ENCODE results near the gene PTPN12.
"Not testable (repeated sequence)": the region's sequence is repeated elsewhere in the genome, so short reads cannot be mapped to it uniquely, and the experiment has no call there.

The PTPN12 gene

DNA sequence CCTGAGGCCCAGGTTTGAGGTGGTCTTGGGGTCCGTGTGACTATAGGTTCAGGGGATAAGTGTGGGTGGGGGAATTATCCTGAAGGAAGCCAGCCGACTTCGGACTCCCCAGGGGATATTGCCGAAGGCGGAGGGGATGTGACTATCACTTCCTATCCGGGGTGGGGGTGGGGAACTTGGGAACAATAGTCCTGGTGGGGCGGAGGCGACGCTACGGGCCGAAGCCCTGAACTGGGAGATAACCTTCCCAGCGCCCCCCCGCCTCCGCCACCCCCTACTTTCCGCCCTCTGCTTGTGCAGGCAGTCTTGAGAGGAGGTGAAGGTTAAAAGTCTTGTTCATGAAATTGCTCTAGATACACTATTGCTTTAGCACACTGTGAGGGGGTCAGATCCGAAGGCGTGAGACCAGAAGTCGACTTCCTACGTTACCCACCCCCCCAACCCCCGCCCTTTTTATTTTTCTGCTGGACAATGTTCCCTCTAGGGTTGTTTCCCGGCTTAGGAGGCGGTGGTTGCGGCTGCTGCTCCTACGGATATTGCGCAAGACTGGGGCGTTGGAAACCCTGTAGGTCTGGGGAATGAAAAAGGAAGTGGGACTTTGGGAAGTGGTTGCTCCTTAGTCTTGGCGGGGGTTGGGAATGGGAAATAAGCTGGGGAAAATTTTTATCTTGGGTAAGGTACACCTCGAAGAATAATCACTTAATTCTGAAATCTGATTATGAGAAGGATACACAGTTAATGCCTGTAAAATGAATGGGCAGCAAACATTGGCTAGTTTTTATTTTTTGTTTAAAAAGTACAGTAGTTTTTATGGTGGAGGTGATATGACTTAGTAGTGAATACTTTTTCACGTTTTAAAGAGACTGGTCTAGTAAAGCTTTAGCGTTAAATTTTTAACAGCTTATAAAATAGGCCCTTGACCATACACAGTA lies 1.5 kb downstream of the PTPN12 start:
- DNase-seq: peak; percentile 68

DNA sequence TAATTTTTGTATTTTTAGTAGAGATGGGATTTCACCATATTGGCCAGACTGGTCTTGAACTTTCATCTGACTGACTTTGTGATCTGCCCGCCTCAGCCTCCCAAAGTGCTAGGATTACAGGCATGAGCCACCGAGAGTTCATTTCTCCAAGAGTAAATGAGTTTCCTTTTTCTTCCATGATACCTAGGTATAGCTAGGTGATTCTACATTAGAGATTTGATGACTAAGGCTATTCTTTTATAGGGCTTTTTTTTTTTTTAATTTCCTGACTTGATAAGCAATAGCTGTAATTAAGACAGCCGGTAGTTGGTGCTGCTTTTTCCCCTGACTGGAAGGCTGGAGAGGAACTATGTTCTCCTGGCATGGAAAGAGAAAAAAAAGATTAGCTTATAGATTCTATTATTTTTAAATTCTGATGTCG lies 3.3 kb downstream of the PTPN12 start:
- no peak for DNase-seq

DNA sequence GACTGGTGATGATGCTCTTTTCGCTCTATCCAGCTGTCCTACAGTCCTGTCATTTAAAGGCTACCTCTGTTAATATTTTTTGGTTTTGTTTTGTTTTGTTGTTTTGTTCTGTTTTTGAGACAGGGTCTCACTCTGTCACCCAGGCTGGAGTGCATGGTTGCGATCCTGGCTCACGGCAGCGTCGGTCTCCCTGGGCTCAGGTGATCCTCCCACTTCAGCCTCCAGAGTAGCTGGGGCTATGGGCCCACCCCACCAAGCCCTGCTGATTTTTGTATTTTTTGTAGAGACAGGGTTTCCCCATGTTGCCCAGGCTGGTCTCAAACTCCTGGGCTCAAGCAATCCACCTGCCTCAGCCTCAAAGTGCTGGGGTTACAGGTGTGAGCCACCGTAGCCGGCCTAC lies 3.9 kb downstream of the PTPN12 start:
- not testable (repeated sequence) for DNase-seq

DNA sequence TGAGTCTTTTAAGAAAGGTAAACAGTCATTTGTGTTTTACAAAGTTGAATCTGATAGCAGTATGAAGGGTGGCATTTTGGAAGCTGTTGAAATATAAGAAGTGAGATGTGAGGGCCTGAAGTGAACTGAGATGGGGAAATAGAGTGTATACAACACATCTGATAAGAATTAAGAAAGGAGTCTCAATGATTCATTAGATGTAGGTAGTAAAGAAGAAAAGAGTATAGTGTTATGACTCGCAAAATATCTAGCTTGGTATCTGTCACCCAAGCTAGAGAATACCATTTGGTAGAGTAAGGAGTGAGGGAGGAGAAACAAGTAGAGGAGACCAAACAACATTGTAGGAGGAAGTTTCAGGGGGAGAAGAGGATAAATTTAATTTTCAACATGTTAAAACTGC lies 5.3 kb downstream of the PTPN12 start:
- no peak for DNase-seq

DNA sequence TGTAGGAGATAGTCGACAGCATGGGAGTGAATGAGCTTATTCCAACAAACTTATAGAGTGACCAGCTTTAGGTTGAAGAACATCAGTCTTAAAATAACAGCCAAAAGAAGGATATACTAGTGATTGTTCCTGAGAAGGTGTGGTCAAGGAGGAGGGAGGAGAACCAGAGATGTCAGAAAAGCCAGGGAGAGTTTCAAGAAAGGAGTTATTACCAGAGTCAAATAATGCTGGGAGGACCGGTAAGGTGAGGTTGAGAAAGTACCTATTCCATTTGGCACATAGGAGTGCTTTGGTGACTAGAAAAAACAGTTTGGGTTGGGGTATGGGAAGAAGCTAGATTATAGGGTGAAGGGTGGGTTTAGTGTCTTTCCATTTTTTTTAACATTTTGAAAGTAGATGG lies 5.8 kb downstream of the PTPN12 start:
- DNase-seq: no peak

DNA sequence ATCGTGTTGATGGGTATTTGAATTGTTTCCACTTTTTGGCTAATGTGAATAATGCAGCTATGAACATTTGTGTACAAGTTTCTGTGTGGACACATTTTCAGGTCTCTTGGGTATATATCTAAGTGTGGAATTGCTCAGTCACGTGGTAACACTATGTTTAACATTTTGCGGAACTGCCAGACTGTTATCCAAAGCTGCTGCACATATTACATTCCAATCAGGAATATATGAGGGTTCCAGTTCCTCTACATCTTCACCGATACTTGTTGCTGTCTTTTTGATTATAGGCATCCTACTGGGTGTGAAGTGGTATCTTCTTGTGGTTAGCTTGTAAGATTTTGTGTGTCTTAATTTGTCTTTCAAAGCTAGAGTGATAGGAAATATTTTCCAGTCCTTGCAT lies 6.8 kb downstream of the PTPN12 start:
- no peak for DNase-seq

DNA sequence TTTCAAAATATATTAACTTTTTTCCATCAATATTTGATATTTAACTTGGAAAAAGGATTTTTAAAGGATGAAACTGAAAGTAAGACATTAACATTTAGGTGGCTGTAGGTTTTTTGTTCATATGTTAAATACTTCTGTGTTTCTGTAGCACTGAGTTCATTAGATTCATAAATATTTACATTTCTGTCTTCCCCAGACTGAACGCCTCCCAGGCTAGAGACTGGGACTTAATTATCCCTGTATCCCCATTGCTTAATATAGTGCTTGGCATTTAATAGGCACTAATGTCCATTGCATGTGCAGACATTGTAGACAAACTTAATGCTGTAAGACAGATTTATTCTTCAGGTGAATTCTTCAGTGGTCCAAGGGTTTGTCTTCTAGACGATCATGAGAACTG lies 7.4 kb downstream of the PTPN12 start:
- no peak for DNase-seq

DNA sequence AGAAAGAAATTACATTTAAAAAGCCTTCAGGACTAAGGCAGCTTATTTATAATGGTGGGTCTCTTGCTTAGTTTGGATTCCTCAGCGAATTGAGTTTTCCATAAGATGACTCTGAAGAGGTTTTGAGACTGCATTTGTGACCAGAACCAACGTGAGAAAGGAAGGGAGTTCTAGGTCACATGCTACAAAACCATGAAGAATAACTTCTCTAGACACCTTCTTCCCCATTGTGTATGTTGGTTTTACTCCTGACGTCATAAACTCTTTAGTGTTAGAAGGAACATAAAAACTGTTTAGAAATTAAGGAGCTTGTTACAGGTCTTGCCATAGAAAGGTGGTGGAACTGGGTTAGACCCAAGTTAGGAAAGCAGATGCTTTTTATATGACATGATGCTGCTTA lies 11.1 kb downstream of the PTPN12 start:
- no peak for DNase-seq

DNA sequence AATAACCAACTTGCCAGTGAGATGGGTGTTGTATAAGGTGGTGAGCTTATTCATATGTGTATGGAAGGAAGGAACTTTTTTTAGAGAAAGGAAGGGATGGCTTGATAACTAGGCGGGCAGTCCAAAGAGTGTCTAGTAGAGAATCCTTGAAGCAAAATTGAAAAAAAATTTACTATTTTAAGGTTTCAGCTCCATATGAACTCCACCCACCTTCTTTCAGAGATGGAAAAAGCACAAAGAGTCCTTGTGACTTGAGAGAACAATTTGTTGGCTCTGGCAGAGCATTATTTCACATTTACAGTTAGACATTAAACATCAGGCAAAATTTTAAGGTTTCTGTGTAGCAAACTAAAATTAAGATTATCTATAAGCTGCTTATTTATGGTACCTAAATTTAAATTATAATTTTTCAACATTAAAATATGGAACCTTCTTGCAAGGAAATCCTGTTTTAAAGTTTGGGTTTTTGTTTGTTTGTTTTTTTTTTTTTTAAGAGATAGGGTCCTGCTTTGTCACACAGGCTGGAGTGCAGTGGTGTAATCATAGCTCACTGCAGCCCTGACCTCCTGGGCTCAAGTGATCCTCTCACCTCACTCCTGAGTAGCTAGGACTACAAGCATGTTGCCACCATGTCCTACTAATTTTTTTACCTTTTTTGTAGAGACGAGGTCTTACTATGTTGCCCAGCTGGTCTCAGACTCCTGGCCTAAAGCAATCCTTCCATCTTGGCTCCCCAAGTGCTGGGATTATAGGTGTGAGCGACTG lies 12.2 kb downstream of the PTPN12 start:
- DNase-seq: no peak

DNA sequence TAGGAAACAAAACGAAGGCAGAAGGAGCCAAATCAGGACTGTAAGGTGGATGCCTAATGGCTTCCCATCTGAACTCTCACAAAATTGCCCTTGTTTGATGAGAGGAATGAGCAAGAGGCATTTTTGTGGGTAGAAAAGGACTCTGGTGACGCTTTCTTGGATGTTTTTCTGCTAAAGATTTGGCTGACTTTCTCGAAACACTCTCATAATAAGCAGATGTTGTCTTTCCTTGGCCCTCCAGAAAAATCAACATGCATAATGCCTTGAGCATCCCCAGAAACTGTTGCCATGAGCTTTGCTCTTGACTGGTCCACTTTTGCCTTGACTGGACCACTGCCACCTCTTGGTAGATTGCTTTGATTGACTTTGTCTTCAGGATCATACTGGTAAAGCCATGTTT lies 13.5 kb downstream of the PTPN12 start:
- DNase-seq: no peak

DNA sequence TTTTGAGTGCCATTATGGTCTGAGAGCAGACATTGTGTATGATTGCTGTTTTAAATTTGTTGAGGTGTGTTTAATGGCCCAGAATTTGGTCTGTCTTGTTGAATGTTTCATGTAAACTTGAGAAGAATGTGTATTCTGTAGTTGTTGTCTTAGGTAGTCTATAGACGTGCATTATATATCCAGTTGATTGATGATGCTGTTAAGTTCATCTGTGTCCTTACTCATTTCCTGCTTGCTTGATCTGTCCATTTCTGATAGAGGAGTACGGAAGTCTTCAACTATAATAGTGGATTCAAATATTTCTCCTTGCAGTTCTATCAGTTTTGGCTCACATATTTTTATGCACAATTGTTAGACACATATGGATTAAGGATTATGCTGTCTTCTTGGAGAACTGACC lies 16.0 kb downstream of the PTPN12 start:
- DNase-seq: no peak

DNA sequence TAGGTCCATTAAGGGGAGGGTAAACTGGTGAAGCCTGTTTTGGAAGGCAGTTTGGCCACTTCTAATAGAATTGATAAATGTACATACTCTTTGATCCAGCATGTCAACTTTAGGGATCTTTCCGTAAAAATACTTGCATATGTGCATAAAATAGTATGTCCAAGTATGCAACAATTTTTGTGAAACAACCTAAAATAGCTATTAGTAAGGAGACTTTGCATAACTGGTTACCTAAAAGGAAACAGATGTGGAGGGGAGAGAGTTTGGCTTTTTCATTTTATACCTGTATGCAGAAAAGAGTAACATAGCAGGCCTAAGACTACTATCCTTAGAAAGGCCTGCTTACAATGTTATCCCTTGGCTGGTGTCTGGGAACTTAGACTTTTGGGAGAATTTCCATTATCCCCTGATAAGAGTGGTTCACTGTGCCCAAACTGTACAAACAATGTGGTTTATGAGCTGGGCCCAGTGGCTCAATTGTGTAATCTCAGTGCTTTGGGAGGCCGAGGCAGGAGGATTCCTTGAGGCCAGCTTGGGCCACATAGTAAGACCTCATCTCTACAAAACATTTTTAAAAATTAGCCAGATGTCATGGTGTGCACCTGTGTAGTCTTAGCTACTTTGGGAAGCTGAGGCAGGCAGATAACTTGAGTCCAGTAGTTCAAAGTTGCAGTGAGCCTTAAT lies 21.3 kb downstream of the PTPN12 start:
- no peak for DNase-seq

DNA sequence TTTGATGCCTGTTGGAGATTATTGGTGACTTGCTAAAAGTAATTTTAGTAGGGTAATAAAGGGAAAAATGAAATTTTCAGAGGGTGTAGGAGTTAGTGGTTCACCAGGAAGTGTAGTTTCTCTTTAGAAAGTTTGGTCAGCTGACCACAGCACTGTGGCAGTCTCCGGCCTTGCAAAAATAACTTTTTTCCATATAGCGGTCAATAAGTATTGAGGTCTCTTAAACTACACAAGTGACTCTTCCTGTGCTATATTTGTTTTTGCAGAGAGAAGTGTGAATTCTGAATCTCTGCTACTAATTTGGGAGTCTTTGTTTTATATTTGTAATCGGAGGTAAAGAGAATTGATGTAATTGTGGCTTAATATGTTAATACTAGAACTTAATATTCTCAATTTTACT lies 24.3 kb downstream of the PTPN12 start:
- no peak for DNase-seq

DNA sequence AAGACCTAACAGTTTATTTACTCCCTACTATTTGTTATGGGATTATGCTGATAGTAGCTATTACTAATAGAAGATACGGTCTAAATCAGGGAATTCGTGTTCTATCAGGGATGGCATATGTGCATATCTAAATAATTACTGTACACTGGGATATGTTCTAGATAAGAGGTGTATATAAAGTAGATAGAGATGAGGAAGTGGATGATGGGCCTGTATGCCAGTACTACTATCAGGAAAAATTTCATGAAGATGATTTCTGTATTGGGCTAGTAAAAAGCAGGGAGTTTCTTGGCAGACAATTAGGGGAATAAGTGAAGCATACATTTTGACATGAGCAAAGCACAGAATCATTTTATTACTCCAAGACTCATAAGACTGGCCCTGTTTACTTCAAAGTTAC lies 26.2 kb downstream of the PTPN12 start:
- DNase-seq: no peak

DNA sequence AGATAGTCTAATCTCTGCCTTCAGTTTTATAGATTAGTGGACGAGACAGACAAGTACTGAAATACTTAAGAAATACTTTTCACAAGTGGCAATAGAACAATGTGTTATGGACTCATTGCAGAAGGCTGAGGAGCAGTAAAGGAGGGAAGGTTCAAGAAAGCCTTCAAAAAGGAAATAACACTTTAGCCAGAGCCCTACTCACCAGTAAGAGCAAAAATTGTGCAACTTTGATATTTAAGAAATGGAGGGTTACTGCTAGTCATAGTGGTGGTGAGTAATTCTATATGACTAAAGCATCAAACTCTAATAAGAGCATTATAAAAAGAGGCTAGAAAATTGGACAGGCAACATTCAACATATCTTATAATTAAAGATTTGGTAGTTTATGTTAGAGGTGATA lies 28.8 kb downstream of the PTPN12 start:
- DNase-seq: peak; percentile 36

DNA sequence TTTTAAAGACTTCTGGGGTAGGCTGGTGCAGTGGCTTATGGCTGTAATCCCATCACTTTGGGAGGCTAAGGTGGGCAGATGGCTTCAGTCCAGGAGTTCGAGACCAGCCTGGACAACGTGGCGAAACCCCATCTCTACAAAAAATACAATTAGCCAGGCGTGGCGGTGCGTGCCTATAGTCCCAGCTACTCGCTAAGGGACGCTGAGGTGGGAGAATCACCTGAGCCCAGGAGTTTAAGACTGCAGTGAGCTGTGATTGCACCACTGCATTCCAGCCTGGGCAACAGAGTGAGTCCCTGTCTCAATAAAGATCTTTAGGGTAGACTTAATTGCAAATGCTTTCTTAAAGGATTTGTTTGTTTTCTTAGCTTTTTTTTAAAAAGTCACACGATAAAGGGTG lies 29.3 kb downstream of the PTPN12 start:
- no peak for DNase-seq

DNA sequence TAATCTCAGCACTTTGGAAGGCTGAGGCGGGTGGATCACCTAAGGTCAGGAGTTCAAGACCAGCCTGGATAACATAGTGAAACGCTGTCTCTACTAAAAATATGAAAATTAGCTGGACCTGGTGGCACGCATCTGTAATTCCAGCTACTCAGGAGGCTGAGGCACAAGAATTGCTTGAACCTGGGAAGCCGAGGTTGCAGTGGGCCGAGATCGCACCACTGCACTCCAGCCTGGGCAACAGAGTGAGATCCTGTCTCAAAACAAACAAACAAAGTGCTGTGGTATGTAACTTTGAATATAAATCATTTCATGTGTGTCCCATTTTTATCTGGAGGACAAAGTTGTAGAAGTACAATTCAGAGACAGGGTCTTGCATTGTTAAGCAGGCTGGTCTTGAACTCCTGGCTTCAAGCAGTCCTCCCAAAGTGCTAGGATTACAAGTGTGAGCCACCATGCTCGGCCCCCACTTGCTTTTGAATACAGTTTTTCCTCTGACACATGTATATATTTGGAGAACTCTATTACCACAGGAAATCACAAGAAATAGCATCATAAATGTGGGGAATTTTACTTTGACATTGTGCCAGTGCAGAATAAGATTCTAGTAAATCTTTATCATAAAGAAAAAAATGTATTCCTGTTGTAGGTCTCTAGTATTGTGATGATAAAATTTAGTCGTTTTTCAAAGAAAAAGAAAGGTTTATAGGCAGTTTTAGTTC lies 32.6 kb downstream of the PTPN12 start:
- no peak for DNase-seq

DNA sequence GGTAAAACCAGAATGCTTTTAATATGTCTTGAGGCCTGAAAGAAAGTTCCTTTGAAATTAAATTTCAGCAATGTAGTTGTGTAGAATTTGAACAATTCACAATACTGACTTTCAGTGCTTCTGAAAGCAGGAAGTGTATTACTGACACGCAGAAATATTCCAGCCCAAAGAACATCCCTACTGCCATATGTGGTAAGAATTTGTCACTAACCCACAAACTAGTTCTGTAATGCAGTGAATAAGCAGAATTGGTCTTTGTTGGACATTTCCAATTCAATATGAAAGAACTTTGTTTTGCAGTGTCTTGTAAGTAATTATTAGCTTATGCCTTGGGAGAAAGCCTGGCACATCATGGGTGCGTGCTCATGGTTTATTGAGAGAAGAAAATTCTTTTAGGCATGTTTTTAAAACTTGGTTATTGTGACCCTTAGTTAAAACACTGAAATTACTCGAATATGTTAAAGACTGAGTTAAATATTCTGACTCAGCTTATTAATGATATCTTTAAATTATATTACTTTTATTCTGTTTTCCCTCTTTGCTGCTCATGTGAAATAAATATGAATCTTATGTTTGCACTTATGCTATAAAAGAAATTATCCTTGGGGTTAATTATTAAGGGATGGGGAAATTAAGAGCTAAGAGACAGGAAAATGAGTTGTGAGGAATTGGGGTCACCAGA lies 33.4 kb downstream of the PTPN12 start:
- DNase-seq: peak; percentile 61

DNA sequence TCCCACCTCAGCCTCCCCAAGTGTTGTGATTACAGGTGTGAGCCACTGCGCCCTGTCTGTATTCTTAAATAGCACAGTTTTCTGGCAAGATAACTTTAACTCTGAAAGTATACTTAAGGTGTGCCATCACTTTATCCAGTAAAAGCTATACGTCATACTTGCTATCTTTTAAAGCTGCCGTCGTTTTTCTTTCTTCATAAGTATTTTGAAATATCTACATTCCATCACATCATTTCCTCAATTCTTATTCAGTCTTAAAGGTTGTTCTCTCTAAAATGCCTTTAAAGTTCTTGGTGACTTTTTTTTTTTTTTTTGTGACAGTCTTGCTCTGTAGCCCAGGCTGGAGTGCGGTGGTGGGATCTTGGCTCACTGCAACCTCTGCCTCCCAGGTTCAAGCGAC lies 34.7 kb downstream of the PTPN12 start:
- peak; percentile 26 for DNase-seq

DNA sequence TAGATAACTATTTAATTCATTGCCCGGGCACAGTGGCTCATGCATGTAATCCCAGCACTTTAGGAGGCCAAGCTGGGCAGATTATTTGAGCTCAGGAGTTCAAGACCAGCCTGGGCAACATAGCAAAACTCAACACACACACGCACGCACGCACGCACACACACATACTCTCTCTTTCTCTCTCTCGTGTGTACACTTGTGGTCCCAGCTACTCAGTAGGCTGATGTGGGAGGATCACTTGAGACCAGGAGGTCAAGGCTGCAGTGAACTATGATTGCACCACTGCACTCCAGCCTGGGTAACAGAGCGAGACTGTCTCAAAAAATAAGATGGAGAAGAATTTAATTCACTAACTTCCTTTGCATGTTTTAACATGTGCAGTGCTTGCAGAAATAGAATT lies 38.1 kb downstream of the PTPN12 start:
- DNase-seq: no peak

DNA sequence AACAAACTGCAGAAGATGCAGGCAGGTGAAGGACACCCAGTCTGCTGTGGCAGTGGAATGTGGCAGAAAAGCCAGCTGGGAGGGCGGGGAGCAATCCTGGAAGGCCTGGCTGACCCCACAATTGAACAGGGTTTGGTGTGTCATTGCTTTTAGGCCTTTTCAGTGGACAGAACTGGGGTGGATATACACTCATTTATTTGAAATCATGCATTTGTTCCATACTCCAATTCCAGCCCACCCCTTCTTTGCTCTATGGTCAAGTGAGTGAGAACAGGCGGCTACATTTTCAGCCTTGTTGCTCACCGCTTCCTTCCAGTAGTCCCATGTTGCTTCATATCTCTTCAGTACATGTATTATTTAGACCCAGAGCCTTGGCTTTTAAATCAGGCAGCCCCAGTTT lies 39.8 kb downstream of the PTPN12 start:
- DNase-seq: no peak

DNA sequence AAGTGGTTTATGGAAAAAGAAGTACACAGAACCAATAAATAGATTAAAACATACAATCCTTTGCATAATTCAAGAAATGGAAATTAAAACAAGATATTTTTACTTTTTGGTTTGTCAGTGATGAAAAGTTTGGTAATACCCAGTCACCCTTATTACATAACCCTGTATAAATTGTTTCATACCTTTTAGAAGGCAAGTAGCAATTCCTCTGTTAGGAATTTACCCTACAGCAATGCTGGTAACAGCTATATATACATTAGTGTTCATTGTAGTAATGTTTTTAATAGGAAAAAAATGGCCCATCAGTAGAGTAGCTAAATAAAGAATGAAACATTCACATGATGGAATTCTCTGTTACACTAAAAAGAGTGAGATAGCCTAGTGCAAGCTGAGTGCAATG lies 42.7 kb downstream of the PTPN12 start:
- DNase-seq: no peak

Measured in GF-D8 (cell line).